ENCODE data around the gene C19orf25.

- TF ChIP-seq, protein P1, sequence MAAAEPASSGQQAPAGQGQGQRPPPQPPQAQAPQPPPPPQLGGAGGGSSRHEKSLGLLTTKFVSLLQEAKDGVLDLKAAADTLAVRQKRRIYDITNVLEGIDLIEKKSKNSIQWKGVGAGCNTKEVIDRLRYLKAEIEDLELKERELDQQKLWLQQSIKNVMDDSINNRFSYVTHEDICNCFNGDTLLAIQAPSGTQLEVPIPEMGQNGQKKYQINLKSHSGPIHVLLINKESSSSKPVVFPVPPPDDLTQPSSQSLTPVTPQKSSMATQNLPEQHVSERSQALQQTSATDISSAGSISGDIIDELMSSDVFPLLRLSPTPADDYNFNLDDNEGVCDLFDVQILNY (CRISPR knock-in tag; IDR thresholded peaks at IDR 0.05), result no peak
- TF ChIP-seq ZFP36 (IDR thresholded peaks at IDR 0.05; ENCODE audit: low read depth, low read length, partially characterized antibody), result no peak
- TF ChIP-seq SRF (CRISPR knock-in tag; IDR thresholded peaks at IDR 0.05), result no peak
- TF ChIP-seq NR4A1 (CRISPR knock-in tag; IDR thresholded peaks at IDR 0.05), result no peak
- no peak for TF ChIP-seq NR4A1 (tag; IDR thresholded peaks at IDR 0.05)
Observed at GRCh38 chr19:1469255-1470054, 9.6 kb downstream of the C19orf25 start.

Measured in K562 (cell line).